Measurements from ENCODE around the gene OR1M1. TPM values are rescaled to one million over a fixed set of nuclear protein-coding genes. Genes with fewer than 3 reads are reported as not detected.

OR1M1 gene
- total and polyA plus RNA-seq, 5 donors = not detected

- 14% methylated on average over 16 of the region's 16 CpGs for WGBS
- H3K4me3 ChIP-seq (ENCODE audit: low read length) = no peak overlapping the region
- DNase-seq = peak; percentile 77 to 83 (median 82)
- no peaks in the 10 kb centered on the region for H3K27me3 ChIP-seq (ENCODE audit: control insufficient read depth, insufficient read depth)
- intact Hi-C loops (cut with DNase I) = loop anchor here in 2 of 4 donors (5.0 to 10.0 kb wide), 2 partner anchors 421 to 423 kb away; no protein-coding TSS in a partner anchor
- H3K4me1 ChIP-seq (ENCODE audit: control insufficient read depth, insufficient read depth, low read length) = peaks cover 6% of the 10 kb centered on the region
- no peaks in the 10 kb centered on the region for H3K9me3 ChIP-seq (ENCODE audit: control insufficient read depth, low read length)
- no peak overlapping the region for H3K27ac ChIP-seq (ENCODE audit: low read length)
- peak; percentile 92 to 99 for ATAC-seq
These were observed 11.6 kb upstream of the OR1M1 start for GRCh38 chr19:9075064-9075949.

GRCh38 chr19:9076901-9077300, 10.0 kb upstream of the OR1M1 start:
- intact Hi-C loops (cut with DNase I) = loop anchor here in 2 of 4 donors (5.0 to 10.0 kb wide), 2 partner anchors 422 to 425 kb away; no protein-coding TSS in a partner anchor
- Histone ChIP-seq H3K27me3 (ENCODE audit: control insufficient read depth, insufficient read depth) (no peaks in the 10 kb centered on the region), H3K4me1 (ENCODE audit: control insufficient read depth, insufficient read depth, low read length) (peaks cover 6% of the 10 kb centered on the region), H3K9me3 (ENCODE audit: control insufficient read depth, low read length) (no peaks in the 10 kb centered on the region), H3K27ac (ENCODE audit: low read length) (no peak overlapping the region), H3K4me3 (ENCODE audit: low read length) (no peak overlapping the region)
- 72% methylated on average over 10 of the region's 10 CpGs for WGBS
- no peak for ATAC-seq
- DNase-seq = no peak

GRCh38 chr19:9078651-9079050, 8.2 kb upstream of the OR1M1 start:
- Histone ChIP-seq H3K27me3 (ENCODE audit: control insufficient read depth, insufficient read depth) (no peaks in the 10 kb centered on the region), H3K4me3 (ENCODE audit: low read length) (no peak overlapping the region), H3K4me1 (ENCODE audit: control insufficient read depth, insufficient read depth, low read length) (peaks cover 6% of the 10 kb centered on the region), H3K27ac (ENCODE audit: low read length) (no peak overlapping the region), H3K9me3 (ENCODE audit: control insufficient read depth, low read length) (no peaks in the 10 kb centered on the region)
- DNase-seq (no peak), ATAC-seq (no peak)
- intact Hi-C loops (cut with DNase I) = loop anchor here in 2 of 4 donors (5.0 to 10.0 kb wide), 2 partner anchors 424 to 426 kb away; no protein-coding TSS in a partner anchor
- WGBS = 77% methylated on average over 4 of the region's 4 CpGs

- no peak for DNase-seq
- H3K9me3 ChIP-seq (ENCODE audit: control insufficient read depth, low read length) = no peaks in the 10 kb centered on the region
- H3K27ac ChIP-seq (ENCODE audit: low read length) = no peak within 1 kb of the TSS
- H3K4me3 ChIP-seq (ENCODE audit: low read length) = no peak within 1 kb of the TSS
- intact Hi-C loops (cut with DNase I) = no loop called here
- no peaks in the 10 kb centered on the region for H3K27me3 ChIP-seq (ENCODE audit: control insufficient read depth, insufficient read depth)
- WGBS = 57% methylated on average over 8 of the region's 8 CpGs
- H3K4me1 ChIP-seq (ENCODE audit: control insufficient read depth, insufficient read depth, low read length) = no peaks in the 10 kb centered on the region
- ATAC-seq = no peak
These were observed 20.5 kb downstream of the OR1M1 start, which contains the start of gene OR7G2 for GRCh38 chr19:9107375-9107774. OR7G2 (minus strand) TSS chr19:9107475; CDS start chr19:9103243, 4,232 bp downstream.

- Histone ChIP-seq H3K27me3 (ENCODE audit: control insufficient read depth, insufficient read depth) (no peaks in the 10 kb centered on the region), H3K4me1 (ENCODE audit: control insufficient read depth, insufficient read depth, low read length) (no peaks in the 10 kb centered on the region), H3K4me3 (ENCODE audit: low read length) (no peak overlapping the region), H3K27ac (ENCODE audit: low read length) (no peak overlapping the region), H3K9me3 (ENCODE audit: control insufficient read depth, low read length) (no peaks in the 10 kb centered on the region)
- DNase-seq (no peak), ATAC-seq (no peak)
- intact Hi-C loops (cut with DNase I) = no loop called here
- 57% methylated on average over 2 of the region's 2 CpGs for WGBS
These were observed 23.1 kb downstream of the OR1M1 start for GRCh38 chr19:9109959-9110358.

DNA sequence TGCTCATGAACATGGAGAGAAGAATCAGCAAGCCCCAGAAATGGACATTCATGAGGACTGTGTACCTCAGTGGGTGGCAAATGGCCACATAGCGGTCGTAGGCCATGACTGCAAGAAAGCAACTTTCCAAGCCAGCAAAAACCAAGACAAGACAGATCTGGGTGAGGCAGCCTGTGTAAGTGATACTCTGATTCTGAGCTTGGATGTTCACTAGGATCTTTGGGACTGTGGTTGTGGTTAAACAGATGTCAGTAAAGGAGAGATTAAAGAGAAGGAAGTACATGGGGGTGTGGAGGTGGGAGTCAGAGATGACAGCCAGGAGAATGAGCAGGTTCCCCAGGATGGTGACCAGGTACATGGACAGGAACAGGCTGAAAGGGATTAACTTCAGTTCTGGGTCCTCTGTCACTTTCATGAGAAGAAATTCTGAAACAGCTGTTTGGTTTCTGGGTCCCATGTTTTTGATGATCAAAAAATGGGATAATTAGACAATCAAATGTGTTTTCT, 28.5 kb downstream of the OR1M1 start, which contains the start of gene OR7G1:
TSS of gene OR7G1 (minus strand) at position 457 of the 507 bp plus-strand sequence. CDS start at position 457, 0 bp downstream.
- H3K27me3 ChIP-seq (ENCODE audit: control insufficient read depth, insufficient read depth) = no peaks in the 10 kb centered on the region
- H3K27ac ChIP-seq (ENCODE audit: low read length) = no peak within 1 kb of the TSS
- no peak within 1 kb of the TSS for H3K4me3 ChIP-seq (ENCODE audit: low read length)
- no peaks in the 10 kb centered on the region for H3K4me1 ChIP-seq (ENCODE audit: control insufficient read depth, insufficient read depth, low read length)
- H3K9me3 ChIP-seq (ENCODE audit: control insufficient read depth, low read length) = no peaks in the 10 kb centered on the region
- ATAC-seq (no peak), DNase-seq (no peak)
- 79% methylated on average over 2 of the region's 2 CpGs for WGBS
- intact Hi-C loops (cut with DNase I) = no loop called here

DNA sequence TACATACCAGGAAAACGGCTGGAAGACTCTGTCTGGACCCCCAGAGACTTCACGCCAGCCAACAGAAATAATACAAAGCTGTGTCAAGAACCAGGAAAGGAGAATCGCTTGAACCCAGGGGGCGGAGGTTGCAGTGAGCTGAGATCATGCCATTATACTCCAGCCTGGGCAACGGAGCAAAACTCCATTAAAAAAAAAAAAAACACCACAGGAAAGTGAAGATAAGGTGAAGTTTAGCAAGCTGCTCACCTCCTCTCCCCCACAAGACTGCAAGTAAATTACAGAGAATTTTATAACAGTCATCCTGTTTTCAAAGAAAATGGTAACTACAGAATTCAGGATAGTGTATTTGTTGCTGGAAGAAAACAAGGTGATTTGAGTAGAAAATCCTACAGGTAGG, 29.7 kb downstream of the OR1M1 start:
- 43% methylated on average over 5 of the region's 5 CpGs for WGBS
- no peak for ATAC-seq
- Histone ChIP-seq H3K4me3 (ENCODE audit: low read length) (no peak overlapping the region), H3K9me3 (ENCODE audit: control insufficient read depth, low read length) (no peaks in the 10 kb centered on the region), H3K27ac (ENCODE audit: low read length) (no peak overlapping the region), H3K4me1 (ENCODE audit: control insufficient read depth, insufficient read depth, low read length) (no peaks in the 10 kb centered on the region), H3K27me3 (ENCODE audit: control insufficient read depth, insufficient read depth) (no peaks in the 10 kb centered on the region)
- DNase-seq = no peak
- intact Hi-C loops (cut with DNase I) = no loop called here

DNA sequence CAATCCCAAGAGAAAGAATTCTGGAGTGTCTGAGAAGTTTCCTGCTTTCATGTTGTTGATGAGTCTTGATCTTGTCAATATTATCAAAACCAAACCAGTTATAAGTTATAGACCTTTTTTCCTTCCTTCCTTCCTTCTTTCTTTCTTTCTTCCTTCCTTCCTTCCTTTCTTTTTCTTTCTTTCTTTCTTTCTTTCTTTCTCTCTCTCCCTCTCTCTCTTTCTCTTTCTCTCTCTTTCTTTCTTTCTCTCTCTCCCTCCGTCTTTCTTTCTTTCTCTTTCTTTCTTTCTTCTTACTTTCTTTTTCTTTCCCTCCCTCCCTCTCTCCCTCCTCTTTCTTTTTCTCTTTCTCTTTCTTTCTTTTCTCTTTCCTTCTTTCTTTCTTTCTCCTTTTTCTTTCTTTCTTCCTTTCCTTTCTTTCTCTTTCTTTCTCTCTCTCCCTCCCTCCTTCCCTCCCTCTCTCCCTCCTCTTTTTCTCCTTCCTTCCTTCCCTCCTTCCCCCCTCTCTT, 40.1 kb downstream of the OR1M1 start, which contains the start of gene OR7G3:
TSS of gene OR7G3 (minus strand) at position 51 of the 506 bp plus-strand sequence. CDS start at position 51, 0 bp downstream.
- DNase-seq (no peak), ATAC-seq (no peak)
- Histone ChIP-seq H3K27me3 (ENCODE audit: control insufficient read depth, insufficient read depth) (no peaks in the 10 kb centered on the region), H3K27ac (ENCODE audit: low read length) (no peak within 1 kb of the TSS), H3K4me1 (ENCODE audit: control insufficient read depth, insufficient read depth, low read length) (no peaks in the 10 kb centered on the region), H3K9me3 (ENCODE audit: control insufficient read depth, low read length) (no peaks in the 10 kb centered on the region), H3K4me3 (ENCODE audit: low read length) (no peak within 1 kb of the TSS)
- WGBS = 68% methylated on average over 1 of the region's 1 CpG
- intact Hi-C loops (cut with DNase I) = no loop called here

- H3K4me3 ChIP-seq (ENCODE audit: low read length) = no peak overlapping the region
- H3K27me3 ChIP-seq (ENCODE audit: control insufficient read depth, insufficient read depth) = no peaks in the 10 kb centered on the region
- 55% methylated on average over 3 of the region's 3 CpGs for WGBS
- intact Hi-C loops (cut with DNase I) = no loop called here
- H3K4me1 ChIP-seq (ENCODE audit: control insufficient read depth, insufficient read depth, low read length) = no peaks in the 10 kb centered on the region
- no peaks in the 10 kb centered on the region for H3K9me3 ChIP-seq (ENCODE audit: control insufficient read depth, low read length)
- H3K27ac ChIP-seq (ENCODE audit: low read length) = no peak overlapping the region
- ATAC-seq = no peak
- no peak for DNase-seq
These were observed 41.3 kb downstream of the OR1M1 start for GRCh38 chr19:9128171-9128570.

- DNase-seq (no peak), ATAC-seq (no peak)
- Histone ChIP-seq H3K4me3 (ENCODE audit: low read length) (no peak overlapping the region), H3K27ac (ENCODE audit: low read length) (no peak overlapping the region), H3K4me1 (ENCODE audit: control insufficient read depth, insufficient read depth, low read length) (no peaks in the 10 kb centered on the region), H3K9me3 (ENCODE audit: control insufficient read depth, low read length) (no peaks in the 10 kb centered on the region), H3K27me3 (ENCODE audit: control insufficient read depth, insufficient read depth) (no peaks in the 10 kb centered on the region)
- intact Hi-C loops (cut with DNase I) = loop anchor here in 1 of 4 donors (10.0 kb wide), 1 partner anchor 664 kb away; no protein-coding TSS in a partner anchor
- 43% methylated on average over 1 of the region's 1 CpG for WGBS
These were observed 44.1 kb downstream of the OR1M1 start for GRCh38 chr19:9130965-9131364.

DNA sequence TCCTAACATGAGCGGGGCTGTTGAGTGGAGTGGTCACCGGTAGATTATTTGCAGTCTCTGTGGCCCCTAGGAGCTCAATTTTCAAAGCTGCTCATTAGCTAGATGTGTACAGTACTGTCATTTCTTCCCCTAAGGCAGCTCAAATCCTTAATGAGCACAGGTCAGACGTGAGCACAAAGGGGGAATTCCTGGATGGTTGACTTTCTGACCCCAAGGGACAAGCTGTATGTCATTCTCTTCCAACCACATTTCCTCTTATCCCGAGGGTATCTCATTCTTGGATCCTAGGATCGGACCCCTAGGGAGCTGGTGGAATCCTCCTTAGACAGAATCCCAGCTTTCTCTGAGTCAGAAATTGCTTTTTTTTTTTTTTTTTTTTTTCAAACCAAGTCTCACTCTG, 45.6 kb downstream of the OR1M1 start:
- intact Hi-C loops (cut with DNase I) = loop anchor here in 1 of 4 donors (10.0 kb wide), 1 partner anchor 662 kb away; no protein-coding TSS in a partner anchor
- WGBS = 55% methylated on average over 5 of the region's 5 CpGs
- no peaks in the 10 kb centered on the region for H3K27me3 ChIP-seq (ENCODE audit: control insufficient read depth, insufficient read depth)
- H3K4me3 ChIP-seq (ENCODE audit: low read length) = no peak overlapping the region
- no peaks in the 10 kb centered on the region for H3K4me1 ChIP-seq (ENCODE audit: control insufficient read depth, insufficient read depth, low read length)
- H3K9me3 ChIP-seq (ENCODE audit: control insufficient read depth, low read length) = no peaks in the 10 kb centered on the region
- ATAC-seq (no peak), DNase-seq (no peak)
- H3K27ac ChIP-seq (ENCODE audit: low read length) = no peak overlapping the region
